HG02885 (cell line): ENCODE measurements around the gene DIRAS1.

Experiments used
- ATAC-seq: cut with Tn5 transposase; IDR thresholded peaks from one replicate; pipeline ENCODE4 v1.9.1; 2021; ENCODE audit warnings: mild to moderate bottlenecking; ENCODE audit not compliant: unreplicated experiment, poor library complexity

DIRAS1 gene

DNA sequence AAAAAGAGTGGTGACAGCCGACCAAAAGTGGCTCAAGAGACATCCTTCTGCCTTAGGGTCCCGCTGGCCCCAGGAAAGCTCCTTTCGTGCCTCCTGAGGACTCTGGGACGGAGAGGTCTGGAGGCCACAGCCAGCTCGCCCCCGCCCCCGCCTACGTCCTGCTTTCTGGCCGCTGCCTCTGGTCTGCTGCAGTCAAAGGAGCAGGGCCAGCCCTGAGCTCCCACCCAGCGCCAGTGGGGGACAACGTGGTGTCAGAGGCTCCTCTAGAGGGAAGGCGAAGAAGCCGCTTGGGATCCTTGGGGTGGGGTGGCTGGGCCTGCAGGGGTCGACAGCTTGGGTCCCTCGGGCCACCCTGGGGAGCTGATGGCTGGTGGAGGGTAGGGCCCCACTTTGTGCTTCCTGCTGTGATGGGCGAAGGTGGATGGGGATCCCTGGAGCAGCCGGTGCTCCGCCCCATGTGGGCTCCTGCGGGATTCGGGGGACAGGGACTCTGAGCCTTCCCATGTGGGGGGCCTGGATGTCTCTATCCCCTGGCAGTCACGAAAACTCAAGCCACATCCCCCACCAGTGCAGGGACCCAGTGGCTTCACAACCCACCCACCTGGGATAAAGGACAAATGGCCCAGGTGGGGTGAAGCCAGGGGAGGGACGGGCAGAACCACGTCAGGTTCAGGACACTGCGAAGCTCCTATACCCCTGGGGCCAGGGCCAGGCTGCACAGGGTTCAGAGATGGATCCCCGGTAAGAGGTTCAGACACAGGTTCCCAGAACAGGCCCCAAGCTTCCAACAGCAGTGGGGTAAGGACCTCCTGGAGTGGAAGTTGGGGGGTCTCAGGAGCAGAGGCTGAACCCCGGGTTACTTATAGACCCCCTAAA lies 9.0 kb upstream of the DIRAS1 start:
- ATAC-seq: no peak

DNA sequence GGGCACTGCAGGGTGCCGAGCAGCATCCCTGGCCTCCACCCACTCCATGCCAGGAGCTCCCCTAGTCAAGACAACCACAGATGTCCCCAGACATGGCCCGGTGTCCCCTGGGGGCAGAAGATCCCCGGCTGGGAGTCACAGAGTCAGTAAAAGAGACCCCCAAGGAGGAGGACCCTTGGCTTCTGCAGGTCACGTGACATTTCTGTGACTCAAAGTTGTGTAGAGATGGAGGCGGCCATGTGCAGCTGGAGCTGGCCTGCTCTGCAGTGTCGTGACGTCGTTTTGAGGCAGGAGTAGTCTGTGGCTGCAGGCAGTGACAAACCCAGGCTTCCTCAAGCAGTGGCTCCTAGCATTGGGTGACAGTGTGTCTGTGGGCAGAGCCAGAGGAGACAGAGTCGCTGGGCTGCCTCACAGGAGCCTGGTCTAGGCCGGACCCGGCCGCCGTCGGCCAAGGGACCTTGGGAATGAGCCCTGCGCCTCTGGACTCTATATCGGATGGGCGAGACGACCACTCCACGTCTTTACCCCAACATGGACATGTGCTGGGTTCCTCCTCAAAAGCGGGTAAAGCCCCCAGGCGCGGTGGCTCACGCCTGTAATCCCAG lies 7.7 kb upstream of the DIRAS1 start:
- ATAC-seq: no peak

DNA sequence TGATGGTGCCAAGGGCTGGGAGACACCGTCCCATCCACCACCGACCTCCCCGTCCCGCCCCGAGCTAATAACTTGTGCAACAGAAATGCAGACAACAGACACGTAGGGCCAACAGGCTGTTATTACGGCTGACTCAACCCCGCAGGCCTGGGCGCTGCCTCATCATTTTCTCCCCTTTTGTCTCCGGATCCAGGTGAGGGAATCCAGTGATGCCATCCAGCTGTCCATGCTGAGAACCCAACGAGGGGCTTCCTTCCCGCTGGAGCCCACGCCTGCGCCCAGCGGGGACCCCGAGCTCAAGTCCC lies 6.4 kb upstream of the DIRAS1 start:
- no peak for ATAC-seq

DNA sequence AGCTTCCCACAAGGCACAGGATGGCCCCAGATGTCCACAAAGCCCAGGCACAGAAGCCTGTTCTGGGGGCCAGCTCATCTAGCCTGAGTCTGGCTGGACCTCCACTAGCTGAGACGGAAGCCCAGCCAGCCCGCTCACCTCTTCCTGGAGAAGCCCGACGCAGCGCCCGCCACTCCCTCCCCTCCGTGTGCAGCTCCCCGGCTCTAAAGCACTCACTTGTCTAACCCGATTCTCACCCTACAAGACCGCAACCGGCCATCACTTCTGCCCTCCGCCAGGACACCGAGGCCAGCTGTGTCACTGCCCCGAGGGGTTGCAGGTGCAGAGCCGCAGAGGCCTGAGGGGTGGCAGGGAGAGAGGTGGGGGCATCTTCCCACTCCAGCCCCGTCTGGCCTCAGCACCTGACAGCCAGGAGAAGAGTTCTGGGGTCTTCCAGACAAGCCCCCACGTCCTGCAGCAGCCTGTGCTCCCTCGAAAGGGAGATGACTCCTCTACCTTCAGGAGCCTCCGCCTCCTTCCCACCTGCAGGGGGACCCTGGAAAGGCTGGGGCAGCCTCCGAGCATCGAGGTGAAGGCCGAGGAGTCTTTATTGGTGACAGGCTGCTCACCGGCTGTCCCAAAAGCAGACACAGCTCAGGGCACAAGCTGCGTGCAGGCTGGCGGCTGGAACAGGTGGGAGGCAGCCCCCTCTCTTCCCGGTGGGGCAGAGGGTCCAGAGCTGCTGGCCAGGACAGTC lies 5.9 kb upstream of the DIRAS1 start:
- no peak for ATAC-seq

DNA sequence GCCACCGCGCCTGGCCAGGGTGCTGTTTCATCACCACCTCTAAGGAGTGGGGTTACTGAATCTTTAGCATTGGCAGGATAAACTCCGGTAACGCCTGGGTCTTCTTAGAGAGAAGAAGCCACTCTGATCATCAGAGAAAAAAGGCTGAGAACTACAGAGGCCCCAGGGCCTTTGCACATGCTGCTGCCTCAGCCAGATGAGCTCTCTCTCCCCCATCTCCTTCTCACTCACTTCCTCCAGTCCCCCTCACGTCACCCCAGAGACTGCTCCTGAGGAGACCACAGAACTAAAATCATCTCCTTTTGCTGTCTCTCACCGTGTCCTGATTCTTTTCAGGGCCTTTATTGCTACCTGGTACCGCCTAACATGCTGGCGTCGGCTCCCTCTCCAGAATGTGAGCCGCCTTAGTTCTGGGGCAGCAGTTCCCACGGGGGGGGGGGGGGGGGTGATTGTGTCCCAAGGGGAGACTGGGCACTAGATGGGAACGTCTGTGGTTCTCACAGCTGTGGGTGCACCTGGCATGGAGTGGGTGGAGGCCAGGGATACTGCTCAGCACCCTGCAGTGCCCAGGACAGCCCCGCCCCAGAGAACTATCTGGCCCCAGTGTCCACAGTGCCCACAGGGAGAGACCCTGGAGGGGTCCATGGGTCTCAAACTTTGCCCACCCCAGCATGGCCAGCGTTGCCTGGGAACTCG lies 5.1 kb upstream of the DIRAS1 start:
- no peak for ATAC-seq

DNA sequence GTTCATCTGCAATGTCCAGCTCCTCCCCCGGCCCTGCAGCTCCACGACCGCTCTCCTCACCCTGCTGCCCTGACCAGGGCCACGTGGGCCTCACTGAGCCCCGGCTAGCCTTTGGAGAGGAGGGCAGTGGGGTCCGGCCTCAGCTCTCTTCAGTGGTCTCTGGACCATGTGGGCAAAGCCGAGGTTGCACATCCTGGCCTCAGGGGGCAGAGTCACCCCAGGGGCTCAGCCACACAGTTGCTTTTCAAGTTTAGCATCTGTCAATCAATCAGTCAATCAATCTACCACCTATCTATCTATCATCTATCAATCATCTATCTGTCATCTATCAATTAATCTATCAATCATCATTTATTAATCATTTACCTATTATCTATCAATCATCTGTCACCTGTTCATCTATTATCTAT lies 3.0 kb upstream of the DIRAS1 start:
- ATAC-seq: no peak

DNA sequence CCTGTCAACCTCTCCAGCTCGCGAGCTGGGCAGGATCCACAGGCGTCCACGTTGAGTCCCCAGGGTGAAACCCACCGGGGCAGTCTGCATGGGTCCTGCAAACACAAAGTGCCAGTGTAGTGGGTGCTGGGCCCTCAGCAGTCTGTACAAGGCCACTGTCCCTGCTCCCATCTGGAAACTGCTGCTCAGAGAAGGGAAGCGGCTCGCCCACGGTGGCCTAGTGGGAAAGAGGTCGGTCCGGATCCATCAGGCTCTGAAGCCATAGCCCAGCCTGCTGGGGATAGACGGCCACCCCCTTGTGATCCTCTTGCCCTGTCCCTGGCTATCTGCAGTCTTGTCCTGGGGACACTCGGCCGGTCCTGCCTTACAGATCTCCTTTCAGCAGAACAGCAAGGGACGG lies 2.6 kb upstream of the DIRAS1 start:
- no peak for ATAC-seq

DNA sequence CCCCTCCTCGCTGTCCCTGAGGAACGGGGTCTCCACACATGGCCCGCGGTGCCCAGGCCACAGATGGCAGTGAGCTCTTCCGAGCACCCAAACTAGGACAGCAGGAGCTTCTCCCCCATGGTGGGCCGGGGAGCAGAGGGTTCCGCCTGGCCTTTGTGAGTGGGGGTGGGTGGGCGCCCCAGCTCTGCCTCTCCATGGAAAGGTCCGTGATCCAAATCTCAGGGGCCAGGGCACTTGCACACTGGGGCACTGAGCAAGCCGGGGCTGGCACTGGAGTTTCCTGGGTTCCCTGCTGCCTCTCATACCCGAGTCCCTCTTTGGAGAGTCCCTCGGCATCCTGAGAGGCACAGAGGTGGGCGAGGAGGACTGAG lies 2.2 kb upstream of the DIRAS1 start:
- ATAC-seq: no peak

DNA sequence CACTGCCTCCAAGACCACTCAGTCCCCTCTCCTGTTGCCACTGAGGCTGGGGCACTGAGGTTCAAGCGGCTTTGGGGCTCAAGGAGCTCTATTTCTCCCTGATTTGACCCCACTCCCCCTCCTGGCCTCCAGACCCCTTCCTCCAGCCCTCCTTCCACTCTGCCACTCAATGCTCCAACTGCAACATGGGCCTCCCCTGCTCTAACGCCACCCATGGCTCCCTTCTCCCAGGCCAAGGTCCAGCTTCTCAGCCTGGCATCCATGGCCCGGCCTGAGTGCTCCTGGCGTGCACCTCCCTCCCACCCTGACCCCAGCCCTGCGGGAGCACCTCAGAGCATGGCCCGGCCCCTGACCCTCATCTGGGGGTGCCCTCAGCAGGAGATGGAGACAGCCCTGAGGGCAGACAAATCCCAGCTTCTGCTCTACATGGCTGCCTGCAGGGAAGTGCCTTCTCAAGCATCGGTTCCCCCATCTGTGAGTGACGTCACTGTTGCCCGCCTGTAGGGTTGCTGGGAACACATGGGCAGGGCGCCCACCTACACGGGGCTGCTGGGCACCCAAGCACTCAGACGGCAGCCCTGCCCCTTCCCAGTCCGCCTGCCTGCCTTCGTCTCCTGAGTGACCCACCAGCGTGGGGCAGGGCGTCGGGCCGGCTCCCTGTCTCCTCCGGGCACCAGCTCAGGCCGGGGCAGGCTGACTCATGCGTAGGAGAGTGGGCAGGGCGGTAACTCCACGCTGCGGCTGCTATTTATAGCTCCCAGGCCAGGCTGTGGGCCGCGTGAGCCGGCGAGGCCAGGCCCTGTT lies 1.6 kb upstream of the DIRAS1 start:
- no peak for ATAC-seq

DNA sequence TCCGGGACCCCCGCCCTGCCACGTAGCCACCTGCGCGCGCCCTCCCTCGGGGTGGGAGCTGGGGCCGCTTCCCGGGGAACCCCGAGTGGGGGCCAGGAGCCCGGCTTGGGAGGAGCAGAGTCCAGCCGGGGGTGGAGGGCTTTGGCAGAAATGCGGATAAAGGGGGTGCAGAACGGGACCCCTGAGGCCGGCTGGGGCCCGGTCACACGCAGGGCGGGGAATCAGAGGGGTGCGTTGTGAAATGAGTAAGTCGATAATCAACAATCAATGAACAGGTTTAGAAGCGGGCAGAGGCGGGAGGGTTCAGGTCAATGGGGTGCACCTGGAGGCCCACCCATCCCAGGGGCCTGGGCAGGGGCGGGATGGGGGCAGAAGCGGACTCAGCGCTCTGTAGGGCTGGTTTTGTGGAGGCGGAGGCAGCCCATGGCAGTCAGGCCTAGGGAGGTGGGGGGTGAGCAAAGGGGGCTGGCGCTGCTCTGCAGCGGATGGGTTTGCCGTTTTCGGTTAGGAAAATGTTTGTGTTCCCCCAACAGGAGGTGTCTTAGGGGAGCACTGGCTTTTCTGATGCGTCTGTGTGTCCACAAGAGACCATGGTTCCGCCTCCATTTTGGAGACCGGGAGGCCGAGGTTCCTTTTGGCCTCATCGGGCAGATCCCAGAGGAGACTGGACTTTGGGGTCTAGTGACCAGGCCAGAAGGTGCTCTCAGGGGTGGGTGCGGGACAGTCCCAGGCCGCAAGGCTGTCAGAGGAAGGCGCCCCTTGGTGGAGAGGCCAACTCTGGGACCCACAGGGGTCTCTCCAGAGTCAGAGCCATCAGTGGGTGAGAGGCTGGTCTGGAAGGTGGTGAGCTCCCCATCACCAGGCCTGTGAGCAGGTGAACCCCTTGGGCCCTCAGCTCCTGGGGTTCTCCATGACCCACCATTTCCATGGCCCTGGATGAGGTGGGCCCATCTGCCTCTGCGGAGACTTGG lies 683 bp upstream of the DIRAS1 start:
- no peak for ATAC-seq

DNA sequence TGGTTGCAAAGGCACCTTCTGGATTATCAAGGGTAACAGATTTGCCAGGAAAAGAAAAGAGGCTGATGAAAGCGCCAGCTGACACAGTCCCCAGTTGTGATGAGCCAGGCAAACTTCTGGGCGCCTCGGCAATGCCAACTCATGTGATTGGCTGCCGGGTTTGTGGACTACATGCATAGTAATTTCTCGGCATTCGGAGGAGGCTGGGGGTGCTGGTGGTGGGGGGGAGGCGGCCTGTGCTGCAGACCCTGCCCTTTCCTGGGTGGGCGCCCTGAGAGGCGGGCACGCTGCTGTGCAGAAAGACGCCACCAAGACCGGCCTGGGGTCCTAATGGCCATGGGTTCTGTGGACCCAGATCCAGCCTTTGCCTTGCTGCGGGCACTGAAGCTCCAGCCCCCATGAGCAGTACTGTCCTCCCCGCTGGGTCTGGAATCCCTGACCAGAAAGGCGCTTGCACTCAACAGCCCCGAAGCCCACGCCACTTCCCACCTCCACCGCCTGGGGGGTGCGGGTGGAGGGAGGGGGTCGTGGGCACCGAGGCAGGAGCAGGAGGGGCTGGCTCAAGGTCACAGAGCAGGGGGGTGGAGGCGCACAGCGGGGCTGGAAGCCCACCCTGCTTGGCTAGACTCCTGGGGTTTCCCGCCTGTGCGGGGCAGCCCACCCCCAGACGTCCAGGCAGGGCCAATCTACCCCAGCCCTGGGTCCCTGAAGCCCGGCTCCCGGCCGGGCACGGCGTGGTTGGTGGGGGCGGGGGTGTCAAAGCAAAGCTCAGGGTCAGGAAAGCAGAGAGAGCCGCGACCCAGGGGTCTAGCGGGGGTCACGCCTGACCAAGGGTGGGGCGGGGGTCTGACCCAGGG lies 1.0 kb downstream of the DIRAS1 start:
- ATAC-seq: no peak

DNA sequence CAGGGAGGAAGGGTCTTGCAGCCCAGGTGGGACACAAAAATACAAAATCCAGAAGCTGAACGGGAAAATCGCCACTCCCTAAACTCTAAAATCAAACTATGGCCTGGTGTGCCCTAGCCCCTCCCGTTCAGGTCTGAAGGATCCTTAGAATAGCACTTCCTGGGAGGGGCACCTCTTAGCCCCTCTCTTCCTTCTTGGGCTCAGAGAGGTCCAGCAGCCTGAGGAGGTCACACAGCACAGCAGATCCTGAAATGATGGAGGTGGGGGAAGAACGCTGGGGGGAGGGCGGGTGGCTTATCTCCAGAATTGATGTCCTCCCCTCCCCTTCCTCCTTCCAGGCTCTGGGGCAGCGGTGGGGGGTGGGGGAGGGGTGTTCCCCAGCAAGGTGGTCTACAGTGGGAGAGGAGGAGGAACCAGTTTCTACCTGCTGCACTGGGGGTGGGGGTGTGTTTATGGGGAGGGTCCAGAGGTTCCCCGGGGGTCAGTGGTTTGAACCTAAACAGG lies 1.9 kb downstream of the DIRAS1 start:
- ATAC-seq: no peak

DNA sequence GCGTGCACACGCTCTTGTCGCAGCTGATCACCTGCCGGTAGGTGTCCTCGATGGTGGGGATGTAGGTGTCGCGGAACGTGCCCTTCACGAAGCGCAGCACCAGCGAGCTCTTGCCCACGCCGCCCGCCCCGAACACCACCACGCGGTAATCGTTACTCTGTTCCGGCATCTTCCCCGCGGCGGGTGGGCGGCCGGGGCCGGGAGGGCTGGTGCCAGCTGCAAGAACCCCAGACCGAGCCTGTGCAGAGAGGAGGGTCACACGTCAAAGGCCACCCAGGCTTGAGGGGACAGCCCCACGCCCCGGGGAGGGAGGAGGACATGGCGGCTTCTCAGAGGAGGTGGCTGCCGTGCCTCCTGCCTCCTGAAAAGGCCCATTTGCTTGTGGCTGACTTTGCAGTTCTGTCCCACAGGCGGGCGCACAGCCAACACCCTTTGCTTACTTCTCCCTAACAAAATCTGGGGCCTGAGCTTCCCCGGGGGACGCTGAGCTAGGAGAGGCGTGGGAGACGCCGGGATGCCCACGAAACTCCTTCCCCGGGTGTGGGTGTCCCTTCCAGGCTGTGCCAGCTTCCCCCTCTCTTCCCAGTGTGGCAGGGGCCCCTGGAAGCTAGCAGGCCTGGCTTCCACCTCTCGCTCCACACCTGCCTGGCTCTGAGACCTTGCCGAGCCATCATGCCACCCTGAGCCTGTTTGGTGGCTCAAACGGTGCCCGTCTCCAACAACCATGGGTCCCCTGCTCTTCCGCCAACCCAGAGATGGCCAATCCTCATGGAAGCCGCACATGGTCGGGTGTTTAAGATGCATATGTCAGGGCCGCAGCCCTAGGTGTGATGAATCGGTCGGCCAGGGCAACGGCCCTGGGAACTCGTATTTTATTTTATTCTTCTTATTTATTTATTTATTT lies 3.3 kb downstream of the DIRAS1 start:
- no peak for ATAC-seq

DNA sequence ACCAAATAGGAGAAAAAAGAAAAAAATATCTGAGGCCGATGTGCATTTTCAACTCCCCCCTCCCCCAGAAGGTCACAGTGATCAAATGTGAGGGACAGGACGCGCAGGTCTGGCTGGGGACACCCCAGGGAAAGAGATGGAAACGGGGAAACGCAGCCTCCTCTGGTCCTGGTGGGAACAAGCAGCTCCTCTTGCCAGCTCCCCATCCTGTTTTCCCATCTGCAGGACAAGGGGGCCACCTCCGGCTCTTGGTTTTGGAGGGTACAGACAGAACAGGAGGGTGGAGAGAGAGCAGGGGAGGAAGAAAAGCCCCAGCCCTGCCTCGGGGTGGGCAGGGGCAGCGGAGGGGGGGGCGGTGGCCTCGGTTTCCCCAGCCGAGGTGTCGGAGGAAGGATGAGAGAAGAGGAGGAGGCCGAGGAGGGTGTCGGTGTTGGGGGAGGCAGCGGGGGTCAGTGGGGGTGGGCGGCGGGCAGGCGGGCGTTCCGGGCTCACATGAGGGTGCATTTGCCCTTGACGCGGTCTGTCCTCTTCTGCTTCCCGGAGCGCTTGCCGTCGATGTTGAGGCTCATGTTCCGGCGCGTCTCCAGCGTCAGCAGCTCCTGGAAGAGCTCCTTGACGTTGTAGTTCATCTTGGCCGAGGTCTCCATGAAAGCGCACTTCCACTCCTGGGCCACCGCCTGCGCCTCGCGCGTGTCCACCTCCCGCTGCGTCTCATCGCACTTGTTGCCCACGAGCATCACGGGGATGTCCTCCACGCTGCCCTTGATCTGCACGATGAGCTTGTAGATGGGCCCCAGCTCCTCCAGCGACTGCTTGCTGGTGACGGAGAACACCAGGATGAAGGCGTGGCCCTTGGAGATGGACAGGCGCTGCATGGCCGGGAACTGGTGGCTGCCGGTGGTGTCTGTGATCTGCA lies 4.2 kb downstream of the DIRAS1 start:
- no peak for ATAC-seq

DNA sequence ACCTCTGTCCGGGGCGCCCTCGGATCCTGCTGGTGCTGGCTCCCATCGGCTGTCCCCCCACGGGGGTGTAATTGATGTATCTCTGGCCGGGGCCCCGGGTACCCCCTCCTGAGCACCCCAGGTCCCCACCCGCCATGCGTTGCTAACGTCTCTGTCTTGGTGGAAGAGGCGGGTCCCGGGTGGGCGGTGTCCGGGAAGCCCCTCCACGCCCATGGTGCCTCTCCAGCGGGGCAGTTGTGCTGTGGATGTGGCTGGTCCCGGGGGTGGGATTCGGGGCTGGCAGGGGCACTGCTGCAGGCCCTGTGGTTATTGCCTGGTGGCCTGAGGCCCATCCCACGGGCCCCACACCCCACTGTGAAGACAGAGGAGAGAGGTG lies 4.9 kb downstream of the DIRAS1 start:
- ATAC-seq: no peak
